NCI-H510A (cell line): Measurements from ENCODE around the gene FXYD6.

Experiments used
- DNase-seq: peaks from one replicate; lab custom pipeline; 2025; lab: John Stamatoyannopoulos, UW

Gene FXYD6

DNA sequence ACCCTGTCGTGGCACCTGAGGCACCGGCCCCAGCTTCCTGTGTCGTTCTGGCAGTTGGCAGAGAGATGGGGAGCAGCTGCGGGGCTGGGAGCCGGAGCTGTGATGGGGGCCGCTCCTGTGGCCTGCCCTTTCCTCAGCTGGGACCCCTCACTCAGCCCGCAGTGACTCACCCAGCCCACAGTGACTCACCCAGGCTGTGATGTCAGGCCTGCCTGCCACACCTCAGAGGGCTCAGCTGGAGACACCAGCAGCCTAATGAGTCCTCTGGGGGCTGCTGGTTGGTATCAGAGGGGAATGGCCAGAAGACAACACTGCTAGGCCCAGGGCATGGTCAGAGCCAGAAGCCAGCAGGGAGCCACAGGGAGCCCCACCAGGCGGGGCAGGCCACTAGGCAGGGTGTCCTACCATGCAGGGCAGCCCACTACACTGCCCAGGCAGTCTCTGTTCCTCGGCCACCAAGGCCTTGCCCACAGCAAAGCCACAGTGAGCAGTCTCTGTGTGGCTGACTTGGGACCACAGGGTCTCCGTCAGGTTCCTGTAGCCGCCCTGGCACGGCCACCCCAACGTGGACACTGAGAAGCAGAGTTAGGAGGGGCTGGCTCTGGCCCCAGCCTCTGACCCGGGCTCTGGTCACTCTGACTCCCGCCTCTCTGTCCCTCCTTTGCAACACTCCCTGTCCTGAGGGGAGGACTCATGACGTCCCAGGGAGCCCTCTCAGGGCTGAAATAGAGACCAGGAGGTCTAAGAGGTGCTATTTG is 47.7 kb downstream of the FXYD6 start:
- DNase-seq: no peak

DNA sequence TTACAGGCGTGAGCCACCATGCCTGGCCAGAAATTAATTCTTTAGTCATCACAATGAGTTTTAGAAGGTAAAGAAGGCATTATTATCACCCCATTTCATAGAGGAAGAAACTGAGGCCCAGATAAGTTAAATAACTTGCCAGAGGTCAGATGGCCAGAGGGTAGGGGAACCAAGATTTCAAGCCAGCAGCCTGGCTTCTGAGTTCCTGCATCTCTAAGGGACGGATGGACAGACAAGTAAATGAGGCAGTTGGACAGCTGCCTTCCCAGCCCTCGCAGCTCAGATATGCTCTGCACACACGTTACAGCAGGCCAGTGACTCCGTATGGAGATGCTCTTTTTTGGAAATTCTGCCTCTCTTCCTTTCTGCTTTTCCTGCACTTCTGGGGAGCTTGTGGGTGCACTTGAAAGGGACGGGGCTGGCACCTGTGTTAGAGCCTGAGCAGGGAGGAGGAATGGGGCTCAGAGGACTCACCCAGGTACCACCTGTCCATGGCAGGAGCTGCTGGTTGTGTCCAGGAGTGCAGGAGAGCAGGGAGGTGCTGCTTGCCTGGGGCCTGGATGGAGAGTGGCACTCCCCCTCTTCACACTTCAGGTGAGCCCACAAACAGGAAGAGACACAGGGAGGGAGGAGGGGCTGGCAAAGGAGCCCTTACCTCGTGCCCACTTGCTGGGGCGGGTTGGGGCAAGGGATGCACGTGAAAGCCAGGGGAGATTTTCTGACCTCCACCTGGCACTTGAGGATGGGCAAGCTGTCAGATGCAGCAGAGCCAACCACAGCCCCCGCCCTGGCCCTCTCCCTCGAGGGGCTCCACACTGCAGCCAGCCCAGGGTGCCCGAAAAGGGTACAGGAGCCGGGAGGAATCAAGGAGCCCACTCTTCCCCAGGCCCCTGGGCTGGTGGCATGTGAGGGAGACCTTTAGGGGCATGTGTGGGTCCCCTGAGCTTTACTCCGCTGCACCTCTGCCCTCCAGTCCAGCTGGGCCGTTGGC is 48.6 kb downstream of the FXYD6 start:
- peak; percentile 76 for DNase-seq

DNA sequence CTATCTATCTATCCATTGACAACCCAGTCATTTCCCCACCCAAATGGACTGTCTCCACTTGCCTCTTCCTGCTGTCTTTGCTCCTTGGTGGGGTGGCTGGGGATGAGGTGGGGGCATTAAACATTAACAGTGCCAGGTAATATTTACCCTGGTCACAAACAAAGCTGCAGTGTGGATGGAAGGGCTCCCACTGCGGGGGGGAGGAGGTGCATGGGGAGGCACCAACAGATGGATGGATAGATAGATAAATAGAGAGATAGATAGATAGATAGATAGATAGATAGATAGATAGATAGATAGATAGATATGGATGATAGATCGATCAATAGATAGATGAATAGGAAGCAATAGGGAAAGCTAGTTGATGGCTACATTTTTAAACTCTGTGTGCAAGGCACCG is 49.6 kb downstream of the FXYD6 start:
- no peak for DNase-seq

DNA sequence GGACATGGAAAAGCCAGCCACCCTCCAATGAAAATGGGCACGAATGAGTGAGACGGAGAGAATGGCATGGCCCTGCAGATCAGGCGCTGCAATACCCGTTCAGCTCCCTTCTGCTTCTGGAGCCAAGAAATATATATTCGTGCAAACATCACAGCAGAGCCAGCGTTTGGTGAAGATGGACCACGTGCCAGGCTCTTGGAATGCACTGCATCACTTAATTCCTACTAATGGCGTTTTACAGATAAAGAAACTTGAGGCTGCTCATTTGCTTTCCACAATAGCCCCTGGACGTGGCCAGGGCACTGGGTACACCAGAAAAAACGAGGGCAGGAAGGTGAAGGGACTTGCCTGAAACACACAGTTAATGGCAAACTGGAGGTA is 50.3 kb downstream of the FXYD6 start:
- no peak for DNase-seq

DNA sequence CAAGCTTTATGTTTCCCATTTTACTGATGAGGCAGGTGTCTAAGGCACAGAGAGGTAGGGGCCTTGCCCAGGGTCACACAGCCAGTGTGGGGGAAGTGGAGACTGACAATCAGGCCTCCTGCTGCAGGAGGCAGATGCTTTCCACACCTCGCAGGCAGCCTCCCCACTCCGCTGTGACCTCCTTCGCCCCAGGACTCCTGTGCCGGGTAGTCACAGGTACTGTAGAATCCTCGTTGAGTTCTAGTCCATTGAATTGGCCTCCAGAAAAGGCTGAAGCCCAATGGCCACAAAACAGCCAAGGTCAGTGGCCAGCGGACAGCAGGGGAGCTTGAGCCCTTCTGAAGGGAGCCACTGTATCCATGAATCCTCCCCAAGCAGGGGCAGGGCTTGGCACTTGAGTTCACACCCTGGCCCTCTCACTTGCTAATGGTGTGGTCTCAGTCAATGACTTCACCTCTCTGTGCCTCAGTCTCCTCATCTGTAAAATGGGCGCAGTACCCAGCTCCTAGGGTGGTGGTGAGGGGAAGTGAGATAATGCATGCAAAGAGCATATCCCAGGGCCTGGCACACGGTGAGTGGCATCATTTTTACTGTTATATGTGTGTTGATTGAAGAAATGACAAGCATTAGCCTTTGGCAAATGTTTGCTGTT is 50.8 kb downstream of the FXYD6 start:
- DNase-seq: no peak

DNA sequence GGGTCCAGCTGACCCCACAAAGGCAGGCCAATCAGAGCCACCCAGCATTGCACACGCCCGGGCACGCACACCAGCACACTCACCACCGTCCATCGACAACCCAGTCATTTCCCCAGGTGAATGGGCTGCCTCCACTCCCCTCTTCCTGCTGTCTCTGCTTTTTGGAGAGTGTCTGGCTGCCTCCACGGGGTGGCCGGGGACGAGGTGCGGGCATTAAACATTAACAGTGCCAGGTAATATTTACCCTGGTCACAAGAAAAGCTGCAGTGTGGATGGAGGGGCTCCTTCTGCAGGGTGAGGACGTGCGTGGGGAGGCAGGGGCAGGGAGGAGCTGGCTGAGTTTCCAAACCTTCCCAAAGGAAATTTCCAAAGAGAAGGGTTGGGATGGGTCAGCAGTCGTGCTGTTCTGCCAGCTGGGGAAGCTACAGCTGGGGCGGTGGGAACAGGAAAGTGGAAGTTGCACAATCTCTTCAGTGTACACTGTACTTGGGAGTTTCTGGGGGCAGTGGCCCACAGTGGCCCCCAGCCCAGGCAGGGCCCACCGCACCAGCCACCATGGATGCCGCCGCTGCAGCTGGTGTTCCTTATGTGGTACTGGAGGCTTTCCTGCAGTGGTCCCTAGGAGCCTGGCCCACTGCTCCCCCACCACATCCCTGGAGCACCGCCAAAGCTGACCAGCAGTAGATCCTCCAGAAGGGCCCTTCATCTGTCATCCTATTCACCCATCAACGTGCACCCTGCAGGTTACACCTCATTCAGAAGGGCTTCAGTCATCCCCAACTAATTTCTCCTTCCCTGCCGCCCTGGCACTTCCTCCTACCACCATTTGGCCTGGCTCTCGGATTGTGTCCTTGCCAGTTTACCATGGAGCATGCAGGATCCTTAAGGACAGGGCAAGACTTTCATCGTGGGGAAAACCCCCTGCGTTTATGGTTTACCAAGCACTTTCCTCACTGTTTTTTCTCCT is 51.6 kb downstream of the FXYD6 start, which contains the start of gene FXYD2:
FXYD2 (minus strand) TSS at position 174 of the 967 bp plus-strand sequence; CDS start at position 108, 66 bp downstream.
- DNase-seq: no peak

DNA sequence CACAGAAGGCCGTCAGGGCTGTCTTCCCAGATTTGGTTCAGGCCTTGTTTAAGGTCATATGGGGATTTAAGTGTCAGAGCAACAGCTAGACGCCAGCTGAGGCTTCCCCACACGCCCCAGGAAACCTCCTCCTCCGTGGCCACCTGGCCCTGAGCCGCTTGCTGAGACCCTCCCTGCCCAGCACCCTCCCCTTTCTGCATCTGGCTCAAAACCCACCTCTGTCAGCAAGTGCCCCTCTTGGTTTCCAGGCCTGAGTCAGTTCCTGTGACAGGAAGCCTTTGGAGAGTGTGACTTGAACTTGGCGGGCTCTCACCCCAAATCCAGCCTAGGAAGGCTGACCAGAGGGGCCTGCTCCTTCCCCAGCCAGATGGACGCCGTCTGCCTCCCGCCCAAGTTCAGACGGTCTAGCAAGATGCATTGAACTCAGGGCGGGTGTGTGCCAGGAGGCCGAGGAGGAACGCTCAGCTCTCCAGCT is 52.5 kb downstream of the FXYD6 start:
- no peak for DNase-seq

DNA sequence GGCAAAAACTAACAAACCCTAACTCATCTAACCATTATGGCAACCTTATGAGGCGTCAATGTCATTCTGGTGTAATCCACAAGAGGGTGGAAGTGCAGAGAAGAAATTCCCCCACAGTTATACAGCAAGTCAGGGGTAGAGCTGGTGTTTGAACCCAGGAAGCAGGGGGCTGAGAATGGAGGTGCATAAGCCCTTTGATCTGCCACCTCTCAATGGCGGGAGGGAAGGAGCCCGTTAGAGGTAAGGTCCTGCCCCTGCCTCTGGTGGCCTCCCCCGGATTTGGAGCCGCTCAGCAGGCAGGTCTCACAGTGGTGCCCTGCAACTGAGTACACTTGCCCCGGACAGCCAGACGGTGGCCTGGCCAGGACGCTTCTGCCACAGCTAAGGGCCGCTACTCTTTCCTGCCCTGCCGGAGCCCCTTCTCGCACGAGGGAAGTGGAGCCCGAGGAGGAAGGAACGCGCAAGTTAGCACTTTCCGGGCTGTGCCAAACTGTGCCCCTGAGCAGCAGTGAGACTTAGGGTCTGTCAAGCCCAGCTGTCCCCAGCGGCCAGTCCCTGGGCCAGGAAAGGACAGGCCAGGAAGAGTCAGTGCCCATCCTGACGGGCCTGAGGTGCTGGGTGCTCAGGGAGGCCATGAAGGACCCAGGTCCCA is 53.0 kb downstream of the FXYD6 start:
- no peak for DNase-seq

DNA sequence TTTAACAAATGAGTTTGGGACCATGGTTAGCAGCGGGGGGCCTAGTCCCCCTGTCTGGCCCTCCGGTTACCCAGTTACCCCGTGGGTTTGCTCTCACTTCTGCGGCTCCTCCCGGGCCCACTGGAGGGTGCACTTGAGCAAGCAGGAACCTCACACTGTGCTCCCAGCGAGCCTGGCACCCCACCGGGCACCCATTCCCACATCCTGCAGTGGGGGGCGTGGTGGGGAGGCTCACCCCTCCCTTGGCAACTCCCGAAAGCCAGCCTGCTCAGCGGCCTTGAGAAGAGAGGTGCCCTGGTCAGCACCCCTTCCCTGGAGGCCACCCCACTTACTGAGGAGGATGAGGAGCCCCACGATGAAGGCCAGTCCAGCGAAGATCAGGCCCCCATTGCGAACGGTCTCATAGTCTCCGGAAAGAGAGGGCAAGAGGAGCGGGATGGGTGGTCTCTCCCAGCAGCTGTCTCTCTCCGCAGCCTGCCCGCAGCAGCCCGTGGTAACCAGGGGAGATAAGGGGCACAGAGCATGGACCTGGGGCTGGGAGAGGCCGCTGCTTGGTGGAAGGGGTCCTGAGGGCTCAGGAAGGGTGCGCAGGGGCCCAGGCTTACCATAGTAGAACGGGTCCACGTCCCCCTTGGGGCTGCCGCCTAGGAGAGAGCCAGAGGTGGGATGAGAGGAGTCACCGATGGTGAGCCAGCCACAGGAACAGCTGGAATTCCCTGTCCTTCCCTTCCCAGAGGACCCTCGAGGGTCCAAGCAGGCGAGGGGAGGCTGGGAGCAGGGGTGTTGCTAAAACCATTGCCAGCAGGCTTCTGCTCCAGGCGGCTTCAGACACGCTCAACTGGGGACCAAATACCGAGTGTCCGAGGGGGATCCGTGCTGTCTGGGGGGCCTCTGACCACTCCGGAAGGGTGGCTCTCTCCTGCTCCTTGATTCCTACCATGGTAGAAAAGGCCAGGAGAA is 54.1 kb downstream of the FXYD6 start:
- DNase-seq: peak; percentile 38

DNA sequence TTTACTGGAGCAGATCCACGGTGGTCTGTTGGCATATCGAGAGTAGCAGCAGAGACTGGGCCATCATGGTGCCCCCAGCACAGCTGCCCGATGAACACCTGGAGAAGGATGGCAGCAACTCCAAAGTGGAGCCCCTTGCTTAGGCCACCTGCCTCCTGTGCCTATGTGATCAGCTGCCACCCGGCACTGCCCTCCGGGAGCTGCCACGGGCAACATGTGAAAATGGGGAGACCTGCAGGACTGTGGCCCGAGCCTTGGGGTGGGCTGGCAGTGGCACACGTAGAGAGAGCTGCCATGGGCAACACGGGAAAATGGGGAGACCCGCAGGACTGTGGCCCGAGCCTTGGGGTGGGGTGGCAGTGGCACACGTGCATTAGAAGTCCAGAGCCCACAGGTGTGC is 55.0 kb downstream of the FXYD6 start:
- no peak for DNase-seq

DNA sequence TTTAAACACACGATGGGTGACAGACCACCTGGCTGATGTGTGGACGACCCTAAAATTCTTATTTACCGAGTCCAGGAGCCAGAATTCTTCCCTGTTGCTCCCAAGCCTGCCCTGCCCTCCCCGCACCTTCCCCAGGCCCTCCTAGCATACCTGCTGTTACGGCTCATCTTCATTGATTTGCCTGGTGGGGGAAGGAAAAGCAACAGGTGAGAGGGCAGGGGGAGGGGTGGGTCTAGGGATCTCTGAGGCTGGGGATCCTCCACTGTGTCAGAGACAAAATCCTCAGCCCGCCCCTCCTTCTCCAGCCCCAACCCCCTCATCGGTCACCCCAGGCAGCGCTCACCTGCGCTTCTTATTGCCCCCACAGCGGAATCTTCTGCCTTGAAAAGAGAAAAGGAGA is 55.9 kb downstream of the FXYD6 start:
- DNase-seq: no peak

DNA sequence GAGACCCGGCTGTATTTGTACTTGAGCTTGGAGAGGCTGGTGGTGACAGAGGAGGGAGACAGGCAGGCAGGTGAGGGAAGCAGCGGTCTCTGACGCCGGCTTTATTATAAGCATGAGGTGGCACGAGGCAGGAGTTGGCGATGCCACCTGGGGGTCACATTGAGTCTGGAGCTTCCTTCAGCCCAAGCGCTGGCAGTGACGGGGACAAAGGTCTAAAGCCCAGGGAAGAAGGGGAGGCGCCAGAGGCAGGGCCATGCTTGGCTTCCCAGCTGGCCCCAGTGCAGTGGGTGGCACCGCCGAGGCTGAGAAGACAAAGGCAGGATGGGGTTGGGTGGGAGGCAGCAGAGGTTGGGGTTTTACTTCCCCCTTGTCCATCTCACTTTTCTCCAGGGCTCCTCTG is 56.4 kb downstream of the FXYD6 start:
- peak; percentile 86 for DNase-seq

DNA sequence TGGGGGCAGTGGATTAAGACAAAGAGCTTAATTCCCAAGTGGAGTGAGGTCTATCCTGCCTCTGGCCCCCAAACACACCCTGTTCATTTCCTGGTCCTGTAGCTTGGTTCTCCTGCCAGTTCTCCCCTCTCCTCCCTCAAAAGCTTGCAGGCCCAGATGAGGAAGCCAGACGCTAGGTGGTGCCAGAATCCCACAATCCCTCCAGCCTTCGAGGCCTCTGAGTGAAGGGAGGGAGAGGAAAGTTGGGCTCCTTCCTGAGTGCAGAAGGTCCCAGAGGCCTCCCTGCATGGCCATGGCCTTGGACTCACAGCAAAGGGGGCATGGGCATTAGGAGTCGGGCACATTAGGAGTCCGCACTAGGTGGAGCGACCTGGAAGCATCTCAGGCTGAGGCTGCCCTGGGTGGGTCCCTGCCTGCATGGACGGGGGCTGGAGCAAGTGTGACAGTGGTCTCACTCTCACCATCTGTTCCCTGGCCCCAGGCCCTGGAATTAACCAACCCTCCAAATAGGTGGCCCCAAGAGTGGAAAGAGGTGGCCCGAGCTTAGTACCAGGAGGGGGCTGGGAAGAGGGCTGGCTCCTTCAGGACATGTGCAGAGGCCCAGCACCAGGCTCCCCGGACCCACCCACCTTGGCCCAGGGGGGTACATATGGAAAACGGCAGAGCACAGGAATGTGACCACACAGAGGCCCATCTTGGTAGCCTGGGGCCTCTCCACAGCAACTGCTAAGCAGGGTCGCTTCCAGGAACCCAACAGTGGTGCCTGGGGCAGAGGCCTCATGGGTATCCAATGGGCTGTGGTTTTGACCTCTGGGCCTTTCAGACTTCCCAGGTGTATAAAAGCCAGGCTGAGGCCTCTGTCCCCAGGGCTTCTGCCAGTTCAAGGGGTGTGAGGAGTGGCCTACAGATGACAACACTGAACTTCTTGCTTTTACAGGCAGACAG is 57.1 kb downstream of the FXYD6 start:
- peak; percentile 66 for DNase-seq

DNA sequence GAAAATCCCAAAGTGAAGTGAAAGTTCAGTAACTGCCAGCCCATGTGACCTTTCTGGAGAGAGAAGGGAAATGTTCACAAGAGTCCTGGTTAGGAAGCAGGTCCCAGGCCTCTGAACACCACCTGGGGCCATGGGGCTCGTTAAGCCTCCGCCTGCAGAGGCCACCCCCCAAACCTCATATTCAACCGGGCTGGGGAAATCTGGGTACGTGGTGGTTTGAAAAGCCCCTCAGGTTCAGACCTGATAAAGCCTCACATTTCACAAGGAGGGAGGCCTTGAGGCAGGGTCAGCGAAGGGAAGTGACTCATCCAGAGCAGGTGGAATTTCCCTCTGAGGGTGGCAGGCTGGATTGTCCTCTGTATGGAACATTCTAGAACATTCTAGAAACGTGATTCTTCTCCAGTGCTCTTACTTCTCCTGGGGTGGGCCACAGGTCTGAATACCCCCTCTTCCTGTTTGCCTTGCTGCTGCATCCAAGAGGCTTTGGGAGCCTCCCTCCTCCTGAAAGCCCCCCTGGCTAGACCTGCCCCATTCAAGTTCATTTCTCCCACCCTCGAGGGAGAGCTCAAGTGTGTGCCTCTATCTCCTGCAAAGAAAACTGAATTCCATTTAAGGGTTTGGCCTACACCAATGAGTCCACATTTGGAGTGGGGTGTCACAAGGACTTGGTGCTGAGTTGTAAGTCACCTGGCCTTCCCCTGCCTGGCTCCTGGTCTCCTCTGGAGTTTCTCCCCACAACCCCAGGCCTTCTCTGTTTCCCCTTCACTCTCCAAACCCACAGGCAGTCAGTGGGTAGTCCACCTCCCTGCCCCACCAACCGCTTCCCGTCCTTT is 58.2 kb downstream of the FXYD6 start:
- DNase-seq: no peak

DNA sequence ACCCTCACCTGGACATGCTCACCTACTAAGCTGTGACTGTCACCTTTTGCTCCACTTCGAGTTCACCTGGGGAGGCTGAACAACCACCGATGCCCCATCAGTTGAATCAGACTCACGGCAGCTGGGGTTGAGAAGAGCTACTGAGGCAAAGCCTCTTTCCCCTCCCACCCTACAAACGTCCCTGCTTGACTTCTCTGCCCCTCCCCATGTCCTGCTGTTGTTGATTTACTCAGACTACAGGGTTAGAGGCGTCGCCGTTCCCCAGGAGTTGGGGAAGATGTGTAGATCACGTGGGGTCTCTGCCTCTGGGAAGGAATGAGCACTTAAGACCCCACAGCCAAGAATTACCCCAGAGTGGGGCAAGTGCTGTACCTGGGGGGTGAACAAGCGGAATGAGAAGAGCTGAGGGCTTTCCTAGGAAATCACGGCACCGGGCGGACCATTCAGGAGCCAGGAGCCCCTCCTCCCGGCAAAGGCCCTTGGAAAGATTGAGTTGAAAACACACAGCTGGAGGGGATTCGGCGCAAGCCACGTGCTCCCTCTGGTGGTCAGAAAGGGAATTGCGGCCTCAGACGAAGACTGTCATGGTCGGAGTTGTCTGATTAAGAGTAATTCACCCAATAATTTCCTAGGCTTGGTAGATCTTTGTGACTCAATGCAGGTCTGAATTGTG is 59.0 kb downstream of the FXYD6 start:
- DNase-seq: peak; percentile 59

DNA sequence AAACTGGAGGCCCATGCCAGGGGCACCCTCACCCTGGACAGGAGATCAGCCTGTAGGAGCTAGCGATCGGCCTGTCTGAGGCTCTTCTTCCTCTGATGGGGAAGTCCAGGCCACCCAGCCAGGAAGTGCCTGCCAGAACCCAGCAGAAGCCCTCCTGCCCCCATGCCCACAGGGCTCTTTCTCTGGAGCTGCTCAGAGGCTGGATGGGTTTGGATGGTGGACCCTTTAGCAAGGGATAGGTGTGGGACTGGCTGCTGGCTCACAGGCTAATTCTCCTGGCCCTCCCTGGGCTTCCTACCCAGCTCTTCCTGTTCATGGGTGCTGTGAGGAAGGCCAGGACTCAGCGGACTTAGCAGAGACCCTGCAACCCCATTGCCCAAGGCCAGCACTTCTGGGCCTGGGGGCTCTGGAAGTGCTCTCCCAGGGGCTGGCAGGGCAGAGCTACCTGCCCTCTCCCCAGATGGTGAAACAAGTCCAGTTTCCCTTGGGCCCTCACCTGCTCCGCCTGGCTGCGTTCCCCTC is 59.6 kb downstream of the FXYD6 start:
- no peak for DNase-seq
